Peyer's patch (tissue), 4 donors: Measurements from ENCODE around the gene CD247.

Source experiments
- CTCF ChIP-seq, 6 experiments: fragments of 450-650 bp in 4 of 6; fragments of 200-600 bp in 2 of 6; sonication (generic) in 1 of 6; IDR thresholded peaks; one replicate each; pipeline ENCODE4 v1.5.1; 2017 to 2019; ENCODE audit warnings: antibody characterized with exemption in 6 of 6, mild to moderate bottlenecking in 3 of 6, moderate library complexity in 1 of 6
- POLR2A ChIP-seq, 2 donors: fragments of 450-650 bp; IDR thresholded peaks; one replicate each; pipeline ENCODE4 v1.5.1; 2017; ENCODE audit warnings: antibody characterized with exemption in 2 of 2, mild to moderate bottlenecking in 2 of 2, moderate library complexity in 2 of 2

GRCh38 chr1:167502192-167502551 is 16.2 kb downstream of the CD247 start:
- TF ChIP-seq POLR2A (IDR thresholded peaks at IDR 0.05) (no peak), CTCF (IDR thresholded peaks at IDR 0.05) (no peak)
